ENCODE data around the gene MUC4. TPM values are rescaled to one million over a fixed set of nuclear protein-coding genes. Genes with fewer than 3 reads are reported as not detected.
A peak's percentile ranks its signal among the peaks of the same experiment; 100 is the strongest.
"Not testable (repeated sequence)": the region's sequence is repeated elsewhere in the genome, so short reads cannot be mapped to it uniquely, and the experiment has no call there.

Gene MUC4
- polyA plus RNA-seq, 1 donor, result 4.4 TPM

GRCh38 chr3:195809796-195810454, 1.8 kb downstream of the MUC4 start:
- Histone ChIP-seq H3K9me3 (ENCODE audit: control insufficient read depth, low read depth, low read length) (peaks cover 2% of the 10 kb centered on the region), H3K36me3 (ENCODE audit: control insufficient read depth, insufficient read depth, low read length) (no peaks in the 10 kb centered on the region), H3K27me3 (ENCODE audit: control insufficient read depth, insufficient read depth, low read length) (peaks cover 23% of the 10 kb centered on the region), H3K4me1 (ENCODE audit: control insufficient read depth, insufficient read depth, low read length) (no peaks in the 10 kb centered on the region), H3K4me3 (ENCODE audit: low read length) (no peak overlapping the region), H3K27ac (ENCODE audit: low read length) (no peak overlapping the region)
- DNase-seq, result no peak
- no CpG with 5 or more reads among the region's 22 CpGs for WGBS (ENCODE audit: insufficient coverage, low lambda C conversion rate)

DNA sequence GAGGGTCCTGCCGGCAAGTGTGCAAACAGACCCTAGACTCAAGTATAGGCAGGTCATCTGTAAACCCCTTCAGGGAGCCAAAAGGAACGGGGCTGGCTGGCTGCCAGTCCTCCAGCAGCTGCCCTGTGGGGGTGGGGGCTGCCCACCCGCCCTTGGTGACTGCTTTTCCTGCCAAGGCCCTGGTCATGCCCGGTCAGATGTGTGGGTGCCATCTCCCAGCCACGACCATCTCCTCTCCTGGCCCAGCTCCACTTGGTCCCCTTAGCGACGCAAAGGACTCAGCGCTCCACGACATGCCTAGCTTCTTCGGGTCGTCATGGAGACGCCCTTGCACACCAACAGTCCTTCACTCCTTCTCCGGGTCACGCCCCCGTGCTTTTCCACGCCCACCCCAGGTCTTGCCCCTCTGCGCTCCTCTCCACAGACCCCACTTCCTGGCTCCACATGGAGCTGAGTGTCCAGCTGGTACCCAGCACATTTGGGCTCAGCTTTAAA, 2.4 kb downstream of the MUC4 start:
- H3K4me3 ChIP-seq (ENCODE audit: low read length), result no peak overlapping the region
- H3K36me3 ChIP-seq (ENCODE audit: control insufficient read depth, insufficient read depth, low read length), result no peaks in the 10 kb centered on the region
- no peak overlapping the region for H3K27ac ChIP-seq (ENCODE audit: low read length)
- DNase-seq, result no peak
- WGBS (ENCODE audit: insufficient coverage, low lambda C conversion rate), result no CpG with 5 or more reads among the region's 17 CpGs
- H3K4me1 ChIP-seq (ENCODE audit: control insufficient read depth, insufficient read depth, low read length), result peaks cover 3% of the 10 kb centered on the region
- peaks cover 23% of the 10 kb centered on the region for H3K27me3 ChIP-seq (ENCODE audit: control insufficient read depth, insufficient read depth, low read length)
- H3K9me3 ChIP-seq (ENCODE audit: control insufficient read depth, low read depth, low read length), result peaks cover 2% of the 10 kb centered on the region

- H3K4me1 ChIP-seq (ENCODE audit: control insufficient read depth, insufficient read depth, low read length), result peaks cover 7% of the 10 kb centered on the region
- H3K27me3 ChIP-seq (ENCODE audit: control insufficient read depth, insufficient read depth, low read length), result peaks cover 23% of the 10 kb centered on the region
- no peak overlapping the region for H3K4me3 ChIP-seq (ENCODE audit: low read length)
- no peak for DNase-seq
- no peaks in the 10 kb centered on the region for H3K36me3 ChIP-seq (ENCODE audit: control insufficient read depth, insufficient read depth, low read length)
- H3K9me3 ChIP-seq (ENCODE audit: control insufficient read depth, low read depth, low read length), result peaks cover 2% of the 10 kb centered on the region
- no peak overlapping the region for H3K27ac ChIP-seq (ENCODE audit: low read length)
- WGBS (ENCODE audit: insufficient coverage, low lambda C conversion rate), result no CpG with 5 or more reads among the region's 11 CpGs
Measured at GRCh38 chr3:195808741-195809290, 2.9 kb downstream of the MUC4 start.

GRCh38 chr3:195807681-195808121, 4.0 kb downstream of the MUC4 start:
- peaks cover 23% of the 10 kb centered on the region for H3K27me3 ChIP-seq (ENCODE audit: control insufficient read depth, insufficient read depth, low read length)
- no peak overlapping the region for H3K4me3 ChIP-seq (ENCODE audit: low read length)
- H3K27ac ChIP-seq (ENCODE audit: low read length), result no peak overlapping the region
- WGBS (ENCODE audit: insufficient coverage, low lambda C conversion rate), result no CpG with 5 or more reads among the region's 15 CpGs
- no peak for DNase-seq
- peaks cover 2% of the 10 kb centered on the region for H3K9me3 ChIP-seq (ENCODE audit: control insufficient read depth, low read depth, low read length)
- H3K4me1 ChIP-seq (ENCODE audit: control insufficient read depth, insufficient read depth, low read length), result peaks cover 10% of the 10 kb centered on the region
- no peaks in the 10 kb centered on the region for H3K36me3 ChIP-seq (ENCODE audit: control insufficient read depth, insufficient read depth, low read length)

DNA sequence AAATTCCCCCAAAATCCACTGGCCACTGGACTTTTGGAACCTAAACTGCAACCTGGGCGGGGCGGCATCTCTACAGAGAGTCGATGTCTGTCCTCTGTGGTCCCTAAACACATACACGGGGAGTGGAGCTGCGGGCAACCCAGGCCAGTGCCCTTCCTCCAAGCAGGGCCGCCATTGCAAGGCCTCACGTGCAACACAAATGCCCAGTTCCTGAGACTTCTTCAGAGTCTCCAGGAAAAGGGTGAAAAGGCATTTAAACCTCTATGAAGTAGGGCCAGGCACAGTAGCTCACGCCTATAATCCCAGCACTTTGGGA, 4.9 kb downstream of the MUC4 start:
- no CpG with 5 or more reads among the region's 8 CpGs for WGBS (ENCODE audit: insufficient coverage, low lambda C conversion rate)
- no peak overlapping the region for H3K27ac ChIP-seq (ENCODE audit: low read length)

GRCh38 chr3:195806211-195806915, 5.4 kb downstream of the MUC4 start:
- H3K4me3 ChIP-seq (ENCODE audit: low read length), result no peak overlapping the region
- no peak for DNase-seq
- WGBS (ENCODE audit: insufficient coverage, low lambda C conversion rate), result 50% methylated on average over 2 of the region's 11 CpGs
- H3K36me3 ChIP-seq (ENCODE audit: control insufficient read depth, insufficient read depth, low read length), result no peaks in the 10 kb centered on the region
- peaks cover 10% of the 10 kb centered on the region for H3K4me1 ChIP-seq (ENCODE audit: control insufficient read depth, insufficient read depth, low read length)
- H3K27ac ChIP-seq (ENCODE audit: low read length), result no peak overlapping the region
- peaks cover 19% of the 10 kb centered on the region for H3K27me3 ChIP-seq (ENCODE audit: control insufficient read depth, insufficient read depth, low read length)
- H3K9me3 ChIP-seq (ENCODE audit: control insufficient read depth, low read depth, low read length), result no peaks in the 10 kb centered on the region

More for the DNA sequence above, 4.9 kb downstream of the MUC4 start:
- Histone ChIP-seq H3K4me1 (ENCODE audit: control insufficient read depth, insufficient read depth, low read length) (peaks cover 10% of the 10 kb centered on the region), H3K27me3 (ENCODE audit: control insufficient read depth, insufficient read depth, low read length) (peaks cover 22% of the 10 kb centered on the region), H3K4me3 (ENCODE audit: low read length) (no peak overlapping the region), H3K36me3 (ENCODE audit: control insufficient read depth, insufficient read depth, low read length) (no peaks in the 10 kb centered on the region), H3K9me3 (ENCODE audit: control insufficient read depth, low read depth, low read length) (no peaks in the 10 kb centered on the region)
- DNase-seq, result no peak

GRCh38 chr3:195805588-195805987, 6.1 kb downstream of the MUC4 start:
- WGBS (ENCODE audit: insufficient coverage, low lambda C conversion rate), result no CpG with 5 or more reads among the region's 5 CpGs
- DNase-seq; H3K27ac ChIP-seq (ENCODE audit: low read length); H3K9me3 ChIP-seq (ENCODE audit: control insufficient read depth, low read depth, low read length); H3K4me3 ChIP-seq (ENCODE audit: low read length); H3K4me1 ChIP-seq (ENCODE audit: control insufficient read depth, insufficient read depth, low read length); H3K36me3 ChIP-seq (ENCODE audit: control insufficient read depth, insufficient read depth, low read length): not testable (repeated sequence)
- peaks cover 19% of the 10 kb centered on the region for H3K27me3 ChIP-seq (ENCODE audit: control insufficient read depth, insufficient read depth, low read length)

DNA sequence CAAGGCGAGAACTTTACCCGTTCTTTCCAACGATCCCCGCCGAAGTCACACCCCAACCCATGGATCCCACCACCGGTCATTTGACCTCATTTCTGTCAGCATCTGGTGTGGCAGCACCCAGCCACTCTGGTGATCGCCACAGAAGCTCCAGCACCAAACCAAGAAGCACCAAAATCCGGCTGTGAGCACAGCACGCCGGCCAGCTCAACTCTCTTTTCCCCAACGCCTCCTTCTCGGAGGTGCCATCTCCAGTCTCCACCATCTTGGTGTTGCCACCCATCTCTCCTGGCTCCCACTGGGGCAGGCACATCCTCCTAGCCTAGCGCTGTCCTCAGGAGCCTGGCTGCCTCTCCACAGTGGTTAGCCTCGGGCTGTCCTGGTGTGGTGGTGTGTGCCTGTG, 6.5 kb downstream of the MUC4 start:
- WGBS (ENCODE audit: insufficient coverage, low lambda C conversion rate), result no CpG with 5 or more reads among the region's 14 CpGs
- Histone ChIP-seq H3K27me3 (ENCODE audit: control insufficient read depth, insufficient read depth, low read length) (peaks cover 14% of the 10 kb centered on the region), H3K4me3 (ENCODE audit: low read length) (no peak overlapping the region), H3K36me3 (ENCODE audit: control insufficient read depth, insufficient read depth, low read length) (no peaks in the 10 kb centered on the region), H3K9me3 (ENCODE audit: control insufficient read depth, low read depth, low read length) (no peaks in the 10 kb centered on the region), H3K27ac (ENCODE audit: low read length) (no peak overlapping the region), H3K4me1 (ENCODE audit: control insufficient read depth, insufficient read depth, low read length) (peaks cover 10% of the 10 kb centered on the region)
- no peak for DNase-seq

DNA sequence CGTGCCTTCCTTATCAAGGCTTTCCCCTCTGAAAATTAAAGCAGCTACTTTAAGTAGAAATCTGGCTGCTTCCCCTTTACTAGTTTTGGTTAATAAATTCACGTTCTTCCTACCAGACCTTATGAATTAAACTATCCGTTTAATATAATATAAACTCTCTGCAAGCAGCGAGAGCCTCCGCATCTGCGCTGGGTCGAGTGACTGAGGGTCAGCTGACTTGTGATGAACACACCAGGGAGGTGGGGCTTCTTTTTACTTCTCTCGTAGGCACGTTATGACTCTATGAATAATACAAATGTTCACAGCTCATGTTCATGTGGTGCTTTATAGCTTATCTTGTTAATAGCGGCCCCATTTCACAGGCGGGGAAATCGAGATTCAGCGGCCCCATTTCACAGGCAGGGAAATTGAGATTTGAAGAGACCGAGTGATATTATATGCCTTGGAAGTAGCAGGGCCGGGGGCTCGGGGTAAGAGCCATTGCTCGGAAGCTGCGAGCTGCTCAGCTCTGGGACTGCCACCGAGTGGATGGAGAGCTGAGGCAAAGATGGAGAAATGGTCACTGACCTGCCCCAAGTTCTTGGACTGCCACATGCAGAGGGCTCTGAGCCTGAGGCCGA, 8.3 kb downstream of the MUC4 start:
- peaks cover 10% of the 10 kb centered on the region for H3K4me1 ChIP-seq (ENCODE audit: control insufficient read depth, insufficient read depth, low read length)
- H3K27me3 ChIP-seq (ENCODE audit: control insufficient read depth, insufficient read depth, low read length), result peaks cover 14% of the 10 kb centered on the region
- no peaks in the 10 kb centered on the region for H3K9me3 ChIP-seq (ENCODE audit: control insufficient read depth, low read depth, low read length)
- no CpG with 5 or more reads among the region's 20 CpGs for WGBS (ENCODE audit: insufficient coverage, low lambda C conversion rate)
- no peaks in the 10 kb centered on the region for H3K36me3 ChIP-seq (ENCODE audit: control insufficient read depth, insufficient read depth, low read length)
- H3K4me3 ChIP-seq (ENCODE audit: low read length), result no peak overlapping the region
- DNase-seq, result no peak
- H3K27ac ChIP-seq (ENCODE audit: low read length), result peak overlapping the region; percentile 9

- Histone ChIP-seq H3K27ac (ENCODE audit: low read length) (peak overlapping the region; percentile 13), H3K4me3 (ENCODE audit: low read length) (no peak overlapping the region), H3K4me1 (ENCODE audit: control insufficient read depth, insufficient read depth, low read length) (peaks cover 10% of the 10 kb centered on the region), H3K36me3 (ENCODE audit: control insufficient read depth, insufficient read depth, low read length) (no peaks in the 10 kb centered on the region), H3K27me3 (ENCODE audit: control insufficient read depth, insufficient read depth, low read length) (peaks cover 14% of the 10 kb centered on the region), H3K9me3 (ENCODE audit: control insufficient read depth, low read depth, low read length) (no peaks in the 10 kb centered on the region)
- DNase-seq, result peak in 1 of 2 donors; percentile 35
- 27% methylated on average over 7 of the region's 9 CpGs for WGBS (ENCODE audit: insufficient coverage, low lambda C conversion rate)
Measured at GRCh38 chr3:195802795-195803194, 8.9 kb downstream of the MUC4 start.

Data from large intestine (tissue), 3 donors.